DND-41 (cell line): ENCODE measurements around the gene SIKE1.

ENCODE experiments used
- ATAC-seq: fragments of 200-7000 bp; cut with Tn5 transposase; 3 replicates; pipeline ENCODE4 v1.9.1; 2021; ENCODE audit warnings: low read depth; ENCODE audit not compliant: insufficient read depth
- DNase-seq: peaks from one replicate; pipeline ENCODE4 v3.0.0-alpha.2; 2020
- H2AFZ ChIP-seq: 2 replicates; pipeline ENCODE4 v1.6.0; 2012; ENCODE audit warnings: low read depth, low read length
- H3K27ac ChIP-seq: 2 replicates; pipeline ENCODE4 v1.5.1; 2012; ENCODE audit warnings: low read length, inconsistent platforms
- H3K27me3 ChIP-seq: fragments of 200-600 bp; sonication (generic); 2 replicates; pipeline ENCODE4 v1.6.0; 2012; ENCODE audit warnings: low read length, mild to moderate bottlenecking, inconsistent platforms; ENCODE audit not compliant: insufficient read depth, poor library complexity
- H3K36me3 ChIP-seq: 2 replicates; pipeline ENCODE4 v1.5.1; 2012; ENCODE audit warnings: low read length, inconsistent platforms; ENCODE audit not compliant: insufficient read depth
- H3K4me1 ChIP-seq: 2 replicates; pipeline ENCODE4 v1.5.1; 2012; ENCODE audit warnings: mild to moderate bottlenecking, low read length; ENCODE audit not compliant: insufficient read depth
- H3K4me2 ChIP-seq: 2 replicates; pipeline ENCODE4 v1.6.0; 2012; ENCODE audit warnings: mild to moderate bottlenecking, moderate library complexity, low read length, inconsistent platforms; ENCODE audit not compliant: insufficient read depth
- H3K4me3 ChIP-seq, 2 experiments: fragments of 200-600 bp in 1 of 2; shearing (Covaris generic) in 1 of 2; 2 replicates each; pipeline ENCODE4 v1.5.1; 2012 to 2016; ENCODE audit warnings: inconsistent platforms in 2 of 2, low read length in 2 of 2, mild to moderate bottlenecking in 2 of 2, low read depth in 1 of 2, moderate library complexity in 1 of 2
- H3K79me2 ChIP-seq: 2 replicates; pipeline ENCODE4 v1.6.0; 2012; ENCODE audit warnings: low read length, inconsistent platforms; ENCODE audit not compliant: insufficient read depth
- H3K9ac ChIP-seq: 2 replicates; pipeline ENCODE4 v1.6.0; 2012; ENCODE audit warnings: low read depth, mild to moderate bottlenecking, inconsistent platforms, low read length, moderate library complexity
- H3K9me3 ChIP-seq: 2 replicates; pipeline ENCODE4 v1.5.1; 2012; ENCODE audit warnings: low read length, moderate library complexity, mild to moderate bottlenecking, inconsistent platforms; ENCODE audit not compliant: insufficient read depth, severe bottlenecking
- H4K20me1 ChIP-seq: 2 replicates; pipeline ENCODE4 v1.6.0; 2012; ENCODE audit warnings: low read length; ENCODE audit not compliant: insufficient read depth
- EZH2 ChIP-seq: IDR thresholded peaks from 3 replicates; pipeline ENCODE4 v1.6.1; 2012; ENCODE audit warnings: borderline replicate concordance, low read depth, mild to moderate bottlenecking, moderate library complexity, low read length, inconsistent platforms; ENCODE audit not compliant: severe bottlenecking
- TF ChIP-seq, protein P1 (sequence below): IDR thresholded peaks from 2 replicates; pipeline ENCODE4 v1.5.1; 2012; ENCODE audit warnings: borderline replicate concordance, low read length, moderate library complexity, mild to moderate bottlenecking; ENCODE audit not compliant: poor library complexity, severe bottlenecking; ENCODE audit errors: extremely low read depth

SIKE1 gene

DNA sequence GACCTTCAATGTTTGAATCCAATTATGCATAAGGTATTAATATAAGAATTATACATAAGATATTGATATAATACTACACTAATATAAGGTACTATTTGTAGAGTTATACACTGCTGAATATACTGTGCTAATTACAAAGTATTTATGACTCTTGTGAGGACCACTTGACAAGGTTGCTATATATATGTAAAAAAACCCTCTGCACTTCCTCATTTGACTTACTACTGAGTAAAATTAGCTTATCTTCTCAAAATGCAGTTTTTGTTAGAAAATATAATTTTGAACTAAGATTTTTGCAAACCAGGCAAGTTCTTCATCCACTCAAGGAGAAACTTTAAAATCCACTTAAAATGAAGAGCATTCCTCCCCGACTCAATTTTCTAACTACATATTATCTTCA lies 8.5 kb downstream of the SIKE1 start:
- Histone ChIP-seq H3K27me3 (no peaks in the 10 kb centered on the region), H4K20me1 (no peaks in the 10 kb centered on the region), H3K9me3 (no peaks in the 10 kb centered on the region), H3K9ac (no peak overlapping the region), H3K4me3 (no peak overlapping the region), H3K36me3 (peaks cover 55% of the 10 kb centered on the region; the same call in 1 of the 2 replicates), H3K4me1 (no peaks in the 10 kb centered on the region), H2AFZ (no peak overlapping the region), H3K79me2 (no peaks in the 10 kb centered on the region), H3K27ac (no peak overlapping the region), H3K4me2 (no peak overlapping the region)
- TF ChIP-seq EZH2 = no peak
- TF ChIP-seq, protein P1, sequence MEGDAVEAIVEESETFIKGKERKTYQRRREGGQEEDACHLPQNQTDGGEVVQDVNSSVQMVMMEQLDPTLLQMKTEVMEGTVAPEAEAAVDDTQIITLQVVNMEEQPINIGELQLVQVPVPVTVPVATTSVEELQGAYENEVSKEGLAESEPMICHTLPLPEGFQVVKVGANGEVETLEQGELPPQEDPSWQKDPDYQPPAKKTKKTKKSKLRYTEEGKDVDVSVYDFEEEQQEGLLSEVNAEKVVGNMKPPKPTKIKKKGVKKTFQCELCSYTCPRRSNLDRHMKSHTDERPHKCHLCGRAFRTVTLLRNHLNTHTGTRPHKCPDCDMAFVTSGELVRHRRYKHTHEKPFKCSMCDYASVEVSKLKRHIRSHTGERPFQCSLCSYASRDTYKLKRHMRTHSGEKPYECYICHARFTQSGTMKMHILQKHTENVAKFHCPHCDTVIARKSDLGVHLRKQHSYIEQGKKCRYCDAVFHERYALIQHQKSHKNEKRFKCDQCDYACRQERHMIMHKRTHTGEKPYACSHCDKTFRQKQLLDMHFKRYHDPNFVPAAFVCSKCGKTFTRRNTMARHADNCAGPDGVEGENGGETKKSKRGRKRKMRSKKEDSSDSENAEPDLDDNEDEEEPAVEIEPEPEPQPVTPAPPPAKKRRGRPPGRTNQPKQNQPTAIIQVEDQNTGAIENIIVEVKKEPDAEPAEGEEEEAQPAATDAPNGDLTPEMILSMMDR = no peak
- ATAC-seq (no peak), DNase-seq (no peak)

DNA sequence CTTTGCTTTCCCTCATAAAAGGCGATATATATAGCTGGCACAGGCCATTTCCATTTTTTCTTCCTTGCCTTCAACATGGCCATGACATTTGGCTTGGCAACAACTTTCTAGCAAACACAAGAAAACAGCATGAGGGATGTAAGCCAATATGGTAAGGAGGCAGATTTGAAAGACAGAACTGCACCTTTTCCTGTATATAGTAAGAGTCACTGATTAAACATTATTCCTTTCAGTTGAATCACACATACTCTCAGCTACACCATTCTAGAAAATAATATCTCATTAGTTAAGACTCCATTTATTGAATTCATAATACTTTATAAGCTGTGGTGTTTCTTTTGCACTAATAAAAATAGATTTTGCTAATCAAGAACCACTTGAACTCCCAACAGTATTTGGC lies 9.5 kb downstream of the SIKE1 start:
- no peak overlapping the region for H3K9ac ChIP-seq
- no peak overlapping the region for H3K4me3 ChIP-seq
- no peaks in the 10 kb centered on the region for H3K9me3 ChIP-seq
- ATAC-seq (no peak), DNase-seq (no peak)
- H3K79me2 ChIP-seq = no peaks in the 10 kb centered on the region
- no peak overlapping the region for H3K4me2 ChIP-seq
- H4K20me1 ChIP-seq = no peaks in the 10 kb centered on the region
- H2AFZ ChIP-seq = no peak overlapping the region
- TF ChIP-seq EZH2 = no peak
- TF ChIP-seq, protein P1 = no peak
- H3K27me3 ChIP-seq = no peaks in the 10 kb centered on the region
- no peaks in the 10 kb centered on the region for H3K4me1 ChIP-seq
- H3K27ac ChIP-seq = no peak overlapping the region
- H3K36me3 ChIP-seq = peaks cover 48% of the 10 kb centered on the region; the same call in 1 of the 2 replicates

DNA sequence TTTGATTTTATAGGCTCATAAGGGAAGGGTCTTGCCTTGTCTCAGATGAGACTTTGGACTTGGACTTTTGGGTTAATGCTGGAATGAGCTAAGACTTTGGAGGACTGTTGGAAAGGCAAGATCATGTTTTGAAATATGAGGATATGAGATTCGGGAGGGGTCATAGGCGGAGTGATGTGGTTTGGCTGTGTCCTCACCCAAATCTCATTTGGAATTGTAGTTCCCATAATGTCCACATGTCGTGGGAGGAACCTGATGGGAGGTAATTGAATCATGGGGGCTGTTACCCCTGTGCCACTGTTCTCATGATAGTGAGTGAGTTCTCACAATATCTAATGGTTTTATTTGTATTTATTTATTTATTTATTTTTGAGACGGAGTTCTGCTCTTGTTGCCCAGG lies 15.8 kb downstream of the SIKE1 start:
- Histone ChIP-seq H3K9me3 (no peaks in the 10 kb centered on the region), H3K27ac (no peak overlapping the region), H3K27me3 (no peaks in the 10 kb centered on the region), H3K9ac (no peak overlapping the region), H3K4me1 (no peaks in the 10 kb centered on the region), H2AFZ (no peak overlapping the region), H4K20me1 (no peaks in the 10 kb centered on the region), H3K4me2 (no peak overlapping the region), H3K79me2 (no peaks in the 10 kb centered on the region), H3K36me3 (0 out of 2 replicates have a peak, but pooled peaks cover 2% of the 10 kb centered on the region), H3K4me3 (no peak overlapping the region)
- ATAC-seq = no peak; the same call in 2 of the 3 replicates
- no peak for DNase-seq
- no peak for TF ChIP-seq EZH2
- TF ChIP-seq, protein P1 = peak; percentile 19
